KBM-7 (cell line): ENCODE results near the gene ALG1.
"Not testable (repeated sequence)": the region's sequence is repeated elsewhere in the genome, so short reads cannot be mapped to it uniquely, and the experiment has no call there.

Source experiments
- DNase-seq: peaks from one replicate; pipeline ENCODE4 v3.0.0-alpha.2; 2015
- in situ Hi-C: fragments of 300-500 bp; cut with MboI; formaldehyde crosslinking; loops from 2 replicates; pipeline ENCODE4 v1.14.3; 2020; ENCODE audit warnings: low sequenced_read_pairs, low pct_unique_long_range_greater_than_20kb, mixed read lengths

Gene ALG1

DNA sequence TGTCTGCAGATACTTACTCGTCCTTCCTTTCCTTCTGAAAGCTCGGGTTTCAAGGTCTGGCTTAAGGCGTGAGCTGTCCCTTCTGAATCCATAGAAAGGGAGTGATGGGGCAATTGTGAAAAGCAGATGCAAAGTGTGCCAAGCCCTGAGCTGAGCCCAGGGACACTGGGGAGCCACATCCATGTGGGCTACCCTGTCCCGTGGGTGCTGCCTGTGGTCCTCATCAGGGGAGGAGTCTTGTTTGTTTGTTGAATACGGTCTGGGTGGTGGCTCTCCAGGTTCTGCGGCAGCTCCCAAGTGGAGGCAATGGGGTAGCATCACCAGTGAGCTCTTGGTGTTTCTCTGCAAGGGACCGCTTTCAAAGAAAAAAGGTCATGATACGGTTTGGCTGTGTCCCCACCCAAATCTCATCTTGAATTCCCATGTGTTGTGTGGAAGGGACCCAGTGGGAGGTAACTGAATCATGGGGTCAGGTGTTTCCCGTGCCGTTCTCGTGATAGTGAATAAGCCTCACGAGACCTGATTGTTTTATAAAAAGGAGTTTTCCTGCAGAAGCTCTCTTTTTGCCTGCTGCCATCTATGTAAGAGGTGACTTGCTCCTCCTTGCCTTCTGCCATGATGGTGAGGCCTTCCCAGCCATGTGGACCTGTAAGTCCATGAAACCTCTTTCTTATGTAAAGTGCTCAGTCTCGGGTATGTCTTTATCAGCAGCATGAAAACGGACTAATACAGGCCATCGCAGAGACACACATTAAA lies 1.0 kb upstream of the ALG1 start:
- DNase-seq: no peak
- in situ Hi-C loops: no loop called here

- no peak for DNase-seq
- in situ Hi-C loops: no loop called here
Observed at GRCh38 chr16:5071341-5071680, 332 bp upstream of the ALG1 start.

- in situ Hi-C loops: no loop called here
- DNase-seq: no peak
Observed at GRCh38 chr16:5072334-5073278, 963 bp downstream of the ALG1 start.

DNA sequence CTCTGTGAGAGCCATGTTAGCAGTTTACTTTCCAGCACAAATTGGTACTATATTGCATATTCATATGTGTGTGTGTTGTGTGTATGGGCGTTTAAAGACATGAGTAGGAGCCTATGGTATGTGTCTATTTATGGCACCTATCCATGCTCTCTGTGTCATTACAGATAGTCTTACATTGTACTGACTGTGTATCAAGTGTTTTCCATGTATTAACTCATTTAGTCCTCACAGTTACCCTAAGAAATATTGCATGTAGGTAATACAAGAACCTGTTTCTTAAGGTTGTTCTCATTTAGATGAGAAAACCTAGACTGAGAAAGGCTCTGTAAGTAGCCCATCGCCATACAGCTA lies 1.6 kb downstream of the ALG1 start:
- DNase-seq: no peak
- in situ Hi-C loops: no loop called here

DNA sequence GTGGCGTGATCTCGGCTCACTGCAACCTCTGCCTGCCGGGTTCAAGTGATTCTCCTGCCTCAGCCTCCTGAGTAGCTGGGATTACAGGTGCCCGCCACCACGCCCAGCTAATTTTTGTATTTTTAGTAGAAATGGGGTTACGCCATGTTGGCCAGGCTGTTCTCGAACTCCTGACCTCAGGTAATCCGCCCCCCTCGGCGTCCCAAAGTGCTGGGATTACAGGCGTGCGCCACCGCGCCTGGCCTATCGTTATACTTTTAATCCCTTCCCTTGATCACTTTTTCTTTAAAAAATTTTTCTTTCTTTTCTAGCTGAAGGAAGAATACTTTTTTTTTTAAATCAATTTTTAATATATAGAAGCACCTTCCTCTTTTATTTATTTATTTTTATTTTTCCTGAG lies 2.1 kb downstream of the ALG1 start:
- DNase-seq: not testable (repeated sequence)

GRCh38 chr16:5075637-5076036 lies 4.0 kb downstream of the ALG1 start:
- in situ Hi-C loops: no loop called here
- DNase-seq: no peak

More for the DNA sequence above, 2.1 kb downstream of the ALG1 start:
- in situ Hi-C loops: not testable (repeated sequence)

- DNase-seq: no peak
- in situ Hi-C loops: no loop called here
Observed at GRCh38 chr16:5077304-5077703, 5.7 kb downstream of the ALG1 start.

GRCh38 chr16:5078626-5079025 lies 7.0 kb downstream of the ALG1 start:
- in situ Hi-C loops: no loop called here
- no peak for DNase-seq

GRCh38 chr16:5080461-5080860 lies 8.8 kb downstream of the ALG1 start:
- in situ Hi-C loops, DNase-seq: not testable (repeated sequence)

DNA sequence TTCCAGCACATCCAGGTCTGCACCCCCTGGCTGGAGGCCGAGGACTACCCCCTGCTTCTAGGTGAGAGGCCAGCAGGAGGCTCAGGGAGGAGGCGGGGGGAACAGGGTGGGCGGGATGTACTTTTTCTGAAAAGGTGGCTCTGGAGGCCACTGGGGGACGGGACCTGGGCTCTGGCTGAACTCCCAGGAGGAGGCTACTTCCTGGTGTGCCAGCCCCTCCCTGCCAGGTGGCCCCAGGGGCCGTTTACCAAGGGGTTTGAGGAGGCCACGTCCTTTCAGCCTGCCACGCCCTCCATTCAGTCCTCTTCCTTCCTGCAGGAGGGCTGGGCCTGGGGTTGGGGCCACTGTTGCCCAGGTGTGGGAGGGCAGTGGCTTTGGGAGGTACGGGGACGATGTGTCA lies 9.4 kb downstream of the ALG1 start:
- in situ Hi-C loops, DNase-seq: not testable (repeated sequence)

DNA sequence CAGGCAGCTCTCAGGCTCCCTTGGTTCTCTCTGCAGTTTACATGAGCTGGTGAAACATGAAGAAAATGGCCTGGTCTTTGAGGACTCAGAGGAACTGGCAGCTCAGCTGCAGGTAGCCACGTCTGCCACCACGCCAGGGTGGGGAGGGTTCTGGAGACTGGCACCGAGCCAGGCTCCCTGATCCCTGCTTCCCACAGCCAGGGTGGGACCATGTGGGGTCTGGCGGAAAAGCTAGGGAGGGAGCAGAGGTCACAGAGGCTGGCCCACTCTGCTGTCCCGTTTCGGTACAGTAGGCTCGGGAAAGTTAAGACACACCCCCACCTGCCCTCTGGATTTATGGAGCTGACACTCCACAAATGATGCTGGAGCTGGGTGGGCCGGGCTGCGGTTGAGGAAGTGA lies 12.0 kb downstream of the ALG1 start:
- DNase-seq, in situ Hi-C loops: not testable (repeated sequence)

- DNase-seq, in situ Hi-C loops: not testable (repeated sequence)
Observed at GRCh38 chr16:5084099-5084731, 12.6 kb downstream of the ALG1 start.

DNA sequence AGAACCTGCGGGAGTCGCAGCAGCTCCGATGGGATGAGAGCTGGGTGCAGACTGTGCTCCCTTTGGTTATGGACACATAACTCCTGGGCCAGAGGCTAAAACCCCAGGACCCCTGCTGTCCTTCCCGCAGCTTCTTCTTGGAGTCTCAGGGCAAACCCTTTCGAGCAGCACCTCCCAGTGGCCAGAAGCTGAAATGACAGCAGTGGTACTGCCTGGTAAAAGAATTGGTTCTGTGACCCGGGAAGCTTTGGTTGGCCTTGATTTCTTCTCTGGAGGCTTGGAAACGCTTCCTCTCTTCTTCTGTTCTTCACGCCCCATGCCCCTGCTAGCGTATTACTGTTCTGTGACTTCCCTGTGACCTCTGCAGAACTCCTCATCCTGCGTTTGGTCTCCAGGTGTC lies 13.2 kb downstream of the ALG1 start:
- in situ Hi-C loops: not testable (repeated sequence)
- peak; percentile 63 for DNase-seq

- in situ Hi-C loops, DNase-seq: not testable (repeated sequence)
Observed at GRCh38 chr16:5085716-5086115, 14.1 kb downstream of the ALG1 start.

GRCh38 chr16:5088086-5088790 lies 16.6 kb downstream of the ALG1 start:
- DNase-seq, in situ Hi-C loops: not testable (repeated sequence)

DNA sequence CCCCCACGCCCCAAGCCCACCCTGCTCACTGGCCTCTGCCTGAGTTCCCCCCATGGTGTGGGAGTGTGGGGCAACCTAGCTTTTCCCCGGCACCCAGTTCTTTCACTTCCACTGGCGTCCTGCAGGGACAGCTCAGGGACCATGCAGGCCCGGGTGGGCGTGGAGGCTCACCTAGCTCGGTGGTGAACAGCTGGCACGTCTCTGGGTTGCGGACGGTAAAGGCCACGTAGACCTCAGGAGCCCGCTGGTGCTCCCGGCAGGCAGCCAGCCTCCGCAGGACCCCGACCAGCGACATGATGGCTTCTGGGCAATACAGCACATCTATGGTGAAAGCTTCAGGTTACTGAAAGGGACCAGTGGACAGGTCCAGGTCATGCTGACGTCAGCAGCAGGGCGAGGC lies 17.3 kb downstream of the ALG1 start:
- in situ Hi-C loops, DNase-seq: not testable (repeated sequence)

GRCh38 chr16:5089911-5090555 lies 18.4 kb downstream of the ALG1 start:
- DNase-seq, in situ Hi-C loops: not testable (repeated sequence)

DNA sequence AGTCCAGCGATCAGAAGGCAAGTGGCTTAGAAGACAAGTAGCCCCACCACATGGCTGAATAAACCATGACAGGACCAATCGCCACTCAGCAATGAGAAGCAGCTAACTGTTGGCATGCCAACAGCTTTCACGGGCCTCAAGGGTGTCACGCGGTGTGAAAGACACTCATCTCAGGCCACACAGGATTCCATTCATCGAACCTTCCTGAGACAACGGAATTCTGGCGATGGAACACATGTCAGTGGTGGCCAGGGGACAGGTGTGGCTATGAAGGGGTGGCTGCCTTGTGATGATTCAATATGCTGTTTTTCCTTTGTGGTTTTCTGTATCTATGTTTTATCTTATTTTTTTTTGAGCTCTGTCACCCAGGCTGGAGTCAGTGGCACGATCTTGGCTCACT lies 18.9 kb downstream of the ALG1 start:
- in situ Hi-C loops, DNase-seq: not testable (repeated sequence)

GRCh38 chr16:5093081-5093480 lies 21.4 kb downstream of the ALG1 start:
- DNase-seq, in situ Hi-C loops: not testable (repeated sequence)
